H9 (cell line): ENCODE data around the gene HSD17B13. TPM values are rescaled to one million over a fixed set of nuclear protein-coding genes. Genes with fewer than 3 reads are reported as not detected.
"Not testable (repeated sequence)": the region's sequence is repeated elsewhere in the genome, so short reads cannot be mapped to it uniquely, and the experiment has no call there.

Source experiments
- DNase-seq: peaks from one replicate; pipeline ENCODE4 v3.0.0-alpha.2; 2017
- H2AFZ ChIP-seq: one replicate; pipeline ENCODE4 v1.6.1; 2013; ENCODE audit warnings: mild to moderate bottlenecking, low read length, control low read depth, moderate library complexity
- H2AK5ac ChIP-seq: 2 replicates; pipeline ENCODE4 v1.6.1; 2013; ENCODE audit warnings: low read length, control low read depth, mixed read lengths; ENCODE audit not compliant: insufficient read length
- H2BK120ac ChIP-seq: one replicate; pipeline ENCODE4 v1.6.1; 2013; ENCODE audit warnings: low read depth, mild to moderate bottlenecking, low read length, control low read depth, inconsistent platforms; ENCODE audit not compliant: poor library complexity, severe bottlenecking
- H2BK12ac ChIP-seq: 2 replicates; pipeline ENCODE4 v1.6.1; 2013; ENCODE audit warnings: low read length, control low read depth, mixed read lengths, low read depth; ENCODE audit not compliant: insufficient read length
- H2BK15ac ChIP-seq: 2 replicates; pipeline ENCODE4 v1.6.1; 2013; ENCODE audit warnings: low read depth, low read length, control low read depth
- H2BK20ac ChIP-seq: one replicate; pipeline ENCODE4 v1.6.1; 2013; ENCODE audit warnings: low read depth, mild to moderate bottlenecking, low read length, control low read depth, inconsistent platforms; ENCODE audit not compliant: poor library complexity, severe bottlenecking
- H2BK5ac ChIP-seq: 2 replicates; pipeline ENCODE4 v1.6.1; 2013; ENCODE audit warnings: low read length, control low read depth, mixed read lengths; ENCODE audit not compliant: insufficient read length
- H3K14ac ChIP-seq: 2 replicates; pipeline ENCODE4 v1.6.1; 2013; ENCODE audit warnings: low read length, control low read depth; ENCODE audit not compliant: insufficient read depth
- H3K18ac ChIP-seq: 2 replicates; pipeline ENCODE4 v1.6.1; 2013; ENCODE audit warnings: low read depth, mild to moderate bottlenecking, mixed read lengths, low read length, control low read depth; ENCODE audit not compliant: insufficient read length
- H3K23ac ChIP-seq: 2 replicates; pipeline ENCODE4 v1.6.1; 2013; ENCODE audit warnings: low read length, control low read depth, mixed read lengths, low read depth; ENCODE audit not compliant: insufficient read length
- H3K23me2 ChIP-seq: 2 replicates; pipeline ENCODE4 v1.6.1; 2013; ENCODE audit warnings: low read depth, mild to moderate bottlenecking, mixed read lengths, low read length, control low read depth; ENCODE audit not compliant: insufficient read length, poor library complexity, severe bottlenecking
- H3K27ac ChIP-seq: 2 replicates; pipeline ENCODE4 v1.5.1; 2013; ENCODE audit warnings: low read length, control low read depth, mixed read lengths, low read depth; ENCODE audit not compliant: insufficient read length
- H3K27me3 ChIP-seq: 2 replicates; pipeline ENCODE4 v1.6.1; 2013; ENCODE audit warnings: low read length, control low read depth, inconsistent platforms; ENCODE audit not compliant: insufficient read depth
- H3K4ac ChIP-seq: 2 replicates; pipeline ENCODE4 v1.6.1; 2013; ENCODE audit warnings: low read depth, mild to moderate bottlenecking, control low read depth, inconsistent platforms, low read length, moderate library complexity
- H3K4me1 ChIP-seq: 2 replicates; pipeline ENCODE4 v1.6.1; 2013; ENCODE audit warnings: low read length, control low read depth, inconsistent platforms; ENCODE audit not compliant: insufficient read depth
- H3K4me2 ChIP-seq: 2 replicates; pipeline ENCODE4 v1.6.1; 2013; ENCODE audit warnings: low read length, control low read depth, mixed read lengths; ENCODE audit not compliant: insufficient read length, insufficient read depth
- H3K56ac ChIP-seq: 2 replicates; pipeline ENCODE4 v1.6.1; 2013; ENCODE audit warnings: low read depth, mild to moderate bottlenecking, mixed read lengths, low read length, control low read depth; ENCODE audit not compliant: insufficient read length
- H3K79me1 ChIP-seq: 2 replicates; pipeline ENCODE4 v1.6.1; 2013; ENCODE audit warnings: low read depth, mild to moderate bottlenecking, moderate library complexity, low read length, control low read depth, inconsistent platforms; ENCODE audit not compliant: insufficient read depth, poor library complexity, severe bottlenecking
- H3K79me2 ChIP-seq: 2 replicates; pipeline ENCODE4 v1.6.1; 2013; ENCODE audit warnings: low read length, control low read depth, inconsistent platforms; ENCODE audit not compliant: insufficient read depth
- H3K9ac ChIP-seq: 2 replicates; pipeline ENCODE4 v1.6.1; 2013; ENCODE audit warnings: low read length, control low read depth, mixed read lengths; ENCODE audit not compliant: insufficient read length; ENCODE audit errors: extremely low read depth
- H3K9me3 ChIP-seq: one replicate; pipeline ENCODE4 v1.6.1; 2013; ENCODE audit warnings: low read depth, low read length, inconsistent platforms; ENCODE audit not compliant: control insufficient read depth
- H3T11ph ChIP-seq: one replicate; pipeline ENCODE4 v1.6.1; 2013; ENCODE audit warnings: mild to moderate bottlenecking, low read length, control low read depth, inconsistent platforms
- H4K20me1 ChIP-seq: one replicate; pipeline ENCODE4 v1.6.1; 2013; ENCODE audit not compliant: control insufficient read depth, insufficient read length, insufficient read depth
- H4K5ac ChIP-seq: 2 replicates; pipeline ENCODE4 v1.6.1; 2013; ENCODE audit warnings: low read depth, mild to moderate bottlenecking, mixed read lengths, low read length, control low read depth; ENCODE audit not compliant: insufficient read length
- H4K8ac ChIP-seq: replicated peaks from 2 replicates; pipeline ENCODE4 v1.6.1; 2013; ENCODE audit warnings: low read length, control low read depth, mixed read lengths, low read depth; ENCODE audit not compliant: insufficient read length
- H4K91ac ChIP-seq: 2 replicates; pipeline ENCODE4 v1.6.1; 2013; ENCODE audit warnings: low read depth, mild to moderate bottlenecking, moderate library complexity, mixed read lengths, low read length, control low read depth; ENCODE audit not compliant: insufficient read length
- H3K27ac Mint-ChIP-seq, 3 experiments: 2 replicates in 2 of 3; 3 replicates in 1 of 3; pipeline ENCODE4 v1.8.0; 2020 to 2021; ENCODE audit warnings: mixed read lengths in 3 of 3, mild to moderate bottlenecking in 1 of 3, moderate library complexity in 1 of 3
- H3K27me3 Mint-ChIP-seq: 2 replicates; pipeline ENCODE4 v1.8.0; 2021; ENCODE audit warnings: low read depth, mild to moderate bottlenecking, moderate library complexity, mixed read lengths
- H3K36me3 Mint-ChIP-seq, 3 experiments: 2 replicates in 2 of 3; 3 replicates in 1 of 3; pipeline ENCODE4 v1.8.0; 2020 to 2021; ENCODE audit warnings: low read depth in 3 of 3, mixed read lengths in 3 of 3; ENCODE audit not compliant: insufficient read depth in 1 of 3
- H3K4me1 Mint-ChIP-seq, 2 experiments: 2 replicates each; pipeline ENCODE4 v1.8.0; 2020; ENCODE audit warnings: mixed read lengths in 2 of 2
- H3K4me3 Mint-ChIP-seq, 2 experiments: 2 replicates in 1 of 2; 3 replicates in 1 of 2; pipeline ENCODE4 v1.8.0; 2020 to 2021; ENCODE audit warnings: mild to moderate bottlenecking in 2 of 2, mixed read lengths in 2 of 2, moderate library complexity in 1 of 2
- H3K9me3 Mint-ChIP-seq, 2 experiments: 2 replicates in 1 of 2; 3 replicates in 1 of 2; pipeline ENCODE4 v1.8.0; 2020; ENCODE audit warnings: mild to moderate bottlenecking in 2 of 2, mixed read lengths in 2 of 2, moderate library complexity in 1 of 2
- WGBS: extraction: QIAGEN DNeasy Blood & Tissue Kit; methylation state at CpG from one replicate; pipeline ENCODE4 v1.1.7; 2013; ENCODE audit warnings: missing lambda C conversion rate, low lambda C conversion rate, mixed read lengths; ENCODE audit not compliant: insufficient read length; ENCODE audit errors: extremely low coverage; 5-methylcytosine and 5-hydroxymethylcytosine counted together
- total RNA-seq: library from RNA; stranded (reverse); gene quantifications from 2 replicates; pipeline ENCODE4 v1.2.1, GENCODE V29; 2021

The HSD17B13 gene
- total RNA-seq, 1 experiment from 2014 or later, result not detected

GRCh38 chr4:87293889-87294288, 28.8 kb downstream of the HSD17B13 start:
- H3K27me3 ChIP-seq, H2BK120ac ChIP-seq, H3K27ac ChIP-seq, H3K36me3 Mint-ChIP-seq, H3K23me2 ChIP-seq, H3K4me2 ChIP-seq, H3K23ac ChIP-seq, H3K56ac ChIP-seq, H2BK12ac ChIP-seq, H4K8ac ChIP-seq, H3K4me1 Mint-ChIP-seq, H3K14ac ChIP-seq, H3K9ac ChIP-seq, H3K4me3 Mint-ChIP-seq, H4K20me1 ChIP-seq, DNase-seq, H3T11ph ChIP-seq, H3K4me1 ChIP-seq, H2AK5ac ChIP-seq, H3K27me3 Mint-ChIP-seq, H4K91ac ChIP-seq, H2BK15ac ChIP-seq, H3K79me1 ChIP-seq, H3K18ac ChIP-seq, H3K79me2 ChIP-seq, H3K9me3 ChIP-seq, H3K4ac ChIP-seq, H4K5ac ChIP-seq, H2BK20ac ChIP-seq, H2AFZ ChIP-seq, H2BK5ac ChIP-seq, H3K27ac Mint-ChIP-seq: not testable (repeated sequence)
- peaks cover 12 to 15% of the 10 kb centered on the region in 2 experiments for H3K9me3 Mint-ChIP-seq
- WGBS, result no CpG with 5 or more reads among the region's 7 CpGs
